Stimulated activated CD4-positive, alpha-beta T cell treated with anti-CD3 and anti-CD28 coated beads, Interleukin-4, amount 100 ng/mL, for 1 hour (primary cell): ENCODE results near the gene HOXD12.

Source experiments
- DNase-seq: peaks from one replicate; pipeline ENCODE4 v3.0.0-alpha.2; 2020

The HOXD12 gene

DNA sequence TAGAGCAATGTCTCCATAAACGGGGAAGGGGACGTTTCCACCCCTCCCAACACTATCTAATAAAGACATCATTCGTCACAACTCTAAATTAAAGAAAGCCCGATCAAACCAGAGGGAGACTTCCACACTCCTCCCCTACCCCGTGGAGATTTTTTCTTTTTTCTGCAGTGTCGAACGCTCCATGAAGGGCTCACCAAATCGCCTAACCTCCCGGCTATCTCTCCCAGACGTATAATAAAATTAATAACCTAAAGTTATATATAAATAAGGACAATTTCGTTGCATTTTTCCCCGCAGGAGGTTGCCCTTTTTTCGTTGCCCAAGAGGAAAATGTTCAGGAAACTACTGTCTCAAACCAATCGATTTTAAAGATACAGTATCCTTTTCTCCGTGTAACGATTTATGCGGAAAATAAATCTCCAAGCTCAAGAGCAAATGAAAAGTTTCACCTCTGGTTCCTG is 18.2 kb upstream of the HOXD12 start:
- DNase-seq = no peak

- no peak for DNase-seq
Observed at GRCh38 chr2:176081837-176082524, 17.6 kb upstream of the HOXD12 start.

- no peak for DNase-seq
Observed at GRCh38 chr2:176082525-176082823, 17.1 kb upstream of the HOXD12 start.

DNA sequence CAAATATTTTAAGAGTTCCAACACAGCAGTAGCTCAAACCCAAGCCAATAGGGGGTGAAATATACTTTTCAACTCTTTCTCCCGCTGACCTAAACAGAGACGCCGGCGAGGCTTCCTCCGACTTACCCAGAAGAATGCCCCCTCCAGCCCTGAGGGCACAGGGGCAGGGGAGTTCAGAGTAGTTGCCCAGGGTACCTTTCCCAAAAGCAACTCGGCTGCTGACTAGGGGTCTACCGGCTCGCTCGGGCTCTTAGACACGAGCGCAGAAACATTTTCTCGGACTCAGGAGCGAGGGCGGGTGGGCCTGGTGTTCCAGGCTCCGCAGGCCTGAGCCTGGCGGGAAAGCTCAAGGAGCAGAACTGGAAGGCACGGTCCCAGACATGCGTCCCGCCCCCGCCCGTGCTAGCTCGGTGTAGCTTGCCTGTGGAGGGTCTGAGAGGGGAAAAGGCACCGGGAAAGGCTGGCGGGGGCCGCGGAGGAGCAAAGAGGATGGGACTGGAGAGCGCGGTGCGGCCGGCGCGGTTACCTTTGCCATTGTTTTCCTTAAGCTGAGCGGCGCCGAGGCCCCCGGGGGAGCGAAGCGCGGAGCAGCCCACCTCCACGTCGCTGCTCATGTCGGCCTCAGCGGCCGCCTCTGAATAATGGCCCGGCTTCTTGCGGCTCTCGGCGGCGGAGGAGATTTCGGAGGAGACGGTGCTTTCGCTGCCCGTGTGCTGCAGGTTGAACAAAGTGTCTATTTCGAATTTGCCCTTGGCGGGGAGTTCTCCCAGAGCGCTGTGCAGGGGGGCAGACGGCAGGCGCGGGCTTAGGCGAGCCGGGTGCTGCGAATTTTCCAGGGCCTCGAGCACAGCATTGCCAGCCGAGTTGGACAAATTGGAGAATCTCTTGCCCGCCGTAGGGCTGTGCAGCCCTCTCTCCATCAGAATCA is 16.5 kb upstream of the HOXD12 start:
- DNase-seq = no peak

DNA sequence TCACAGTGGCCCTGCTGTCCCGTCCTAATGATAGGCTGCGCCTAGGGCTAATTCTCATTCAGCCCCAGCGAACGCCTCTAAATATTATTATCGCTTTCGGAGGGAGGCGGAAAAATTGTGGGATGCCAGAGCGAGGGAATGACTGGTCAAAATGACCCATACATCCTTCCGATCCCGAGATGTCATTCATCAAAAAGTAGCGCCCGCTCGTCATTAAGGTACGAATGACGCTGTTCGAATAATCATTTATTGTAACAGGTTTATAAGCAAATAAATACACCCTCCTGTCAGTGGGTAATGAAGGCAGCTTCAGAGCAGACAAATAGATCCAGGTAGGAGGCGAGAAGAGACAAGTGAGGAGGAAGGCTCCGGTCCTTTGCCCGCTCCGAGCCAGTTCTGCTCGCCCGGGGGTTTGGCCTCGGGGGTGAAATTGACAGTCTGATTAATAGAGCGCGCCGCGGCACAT is 15.8 kb upstream of the HOXD12 start, which contains the start of gene EVX2:
Gene EVX2 (minus strand): TSS at position 167 of the 466 bp plus-strand sequence. CDS start 186 bp downstream, outside the sequence.
- DNase-seq = no peak

- no peak for DNase-seq
Observed at GRCh38 chr2:176084611-176085119, 14.9 kb upstream of the HOXD12 start.

DNA sequence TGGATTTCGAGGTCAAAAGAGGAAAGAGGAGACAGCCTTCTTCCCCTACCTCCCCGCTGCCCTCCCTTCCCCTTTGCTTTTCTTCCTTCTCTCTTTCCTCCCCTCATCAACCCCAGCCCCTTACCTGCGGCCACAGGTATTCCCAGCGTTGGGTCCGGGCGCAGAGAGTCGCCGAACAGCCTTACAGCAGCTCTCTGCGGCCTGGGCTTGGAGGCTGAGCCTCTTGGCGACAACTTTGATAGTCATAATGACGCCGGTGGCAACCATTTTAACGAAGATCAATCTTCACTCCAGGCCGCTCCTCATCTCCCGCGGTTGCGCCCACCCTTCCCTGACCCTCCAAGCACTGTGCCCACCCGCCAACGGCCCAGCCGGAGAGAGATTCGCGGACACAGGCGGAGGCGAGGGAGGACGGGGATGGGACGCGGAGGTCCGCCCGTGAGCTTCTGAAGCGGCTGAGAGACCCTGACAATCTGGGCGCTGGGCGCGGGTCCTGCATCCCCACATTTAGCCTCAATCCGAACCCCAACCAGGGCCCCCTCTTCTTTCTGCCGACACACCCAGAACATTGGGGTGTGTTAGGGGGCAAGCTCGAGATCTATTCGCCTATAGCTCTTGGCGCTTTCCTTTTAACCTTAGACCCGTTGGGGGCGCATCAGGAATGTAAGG is 14.3 kb upstream of the HOXD12 start:
- no peak for DNase-seq

DNA sequence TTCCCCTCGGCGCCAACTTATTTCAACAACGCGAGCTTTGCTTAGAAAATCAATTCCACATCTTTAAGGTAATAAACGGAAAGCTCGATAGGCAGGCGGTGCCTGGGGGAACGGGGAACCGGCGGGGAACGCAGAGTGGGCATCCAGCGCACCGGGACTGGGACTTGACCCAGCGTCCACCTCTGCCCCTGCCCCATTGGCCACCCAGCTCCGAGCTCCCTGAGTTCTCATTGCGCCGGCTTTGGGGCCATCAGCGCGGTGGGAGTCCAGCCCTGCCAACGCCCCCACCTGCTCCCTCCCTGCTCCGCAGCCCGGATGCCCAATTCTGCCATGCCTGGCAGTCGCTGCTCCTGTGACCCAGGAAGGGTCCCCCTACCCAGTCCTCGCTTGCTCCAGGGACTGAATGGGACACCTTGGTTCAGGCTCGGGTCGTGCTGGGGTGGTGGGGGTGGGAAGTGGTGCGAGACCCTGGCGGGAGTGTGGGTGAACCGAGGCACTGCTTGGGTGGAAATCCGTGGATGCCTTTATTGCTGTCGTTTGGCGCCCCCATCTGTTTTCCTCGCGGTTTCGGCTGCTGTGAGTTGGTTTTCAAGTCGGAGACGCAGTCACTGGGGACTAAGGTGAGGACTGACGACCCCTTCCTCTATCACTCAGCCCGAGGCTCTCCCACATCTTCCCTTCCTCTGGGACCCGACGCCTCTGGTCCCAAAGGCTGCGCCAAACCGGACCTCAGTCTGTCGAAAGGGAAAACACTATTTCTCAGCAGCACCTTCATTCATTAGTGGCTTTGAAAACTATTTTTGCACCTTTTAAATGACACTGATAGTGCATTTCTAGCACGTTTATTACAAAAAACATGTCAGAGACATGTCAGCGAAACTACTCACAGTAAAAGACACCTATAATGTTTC is 13.5 kb upstream of the HOXD12 start:
- no peak for DNase-seq

DNA sequence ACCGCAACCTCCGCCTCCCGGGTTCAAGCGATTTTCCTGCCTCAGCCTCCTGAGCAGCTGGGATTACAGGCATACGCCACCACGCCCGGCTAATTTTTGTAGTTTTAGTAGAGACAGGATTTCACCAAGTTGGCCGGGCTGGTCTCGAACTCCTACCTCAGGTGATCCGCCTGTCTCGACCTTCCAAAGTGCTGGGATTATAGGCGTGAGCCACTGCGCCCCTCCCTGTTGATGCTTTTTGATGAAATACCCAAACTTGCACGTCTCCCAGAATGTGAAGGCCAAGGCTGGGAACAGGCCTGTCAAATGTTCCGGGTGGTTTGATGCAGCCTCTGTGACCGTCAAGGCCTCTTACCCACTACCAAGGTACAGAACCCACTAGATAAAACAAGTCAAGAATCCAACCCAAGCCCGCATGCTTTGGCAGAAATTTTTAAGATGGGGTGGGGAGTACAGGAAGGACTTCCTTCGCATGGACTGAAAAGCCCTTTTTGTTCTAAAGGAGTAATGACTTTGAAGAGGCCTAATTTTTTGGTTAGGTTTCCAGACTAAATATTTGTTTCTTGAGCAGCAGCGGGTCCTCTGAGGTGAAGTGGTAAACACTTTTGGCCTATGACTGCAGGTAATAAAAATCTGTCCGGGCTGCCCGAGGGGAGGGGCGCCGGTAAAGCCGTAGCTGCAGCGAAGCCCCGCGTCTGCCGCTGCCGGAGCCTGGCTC is 12.1 kb upstream of the HOXD12 start:
- DNase-seq = no peak

GRCh38 chr2:176088048-176088936 is 11.3 kb upstream of the HOXD12 start:
- no peak for DNase-seq

- DNase-seq = no peak
Observed at GRCh38 chr2:176088937-176089842, 10.4 kb upstream of the HOXD12 start.

GRCh38 chr2:176089843-176090395 is 9.7 kb upstream of the HOXD12 start:
- DNase-seq = no peak

- DNase-seq = no peak
Observed at GRCh38 chr2:176090862-176091261, 8.7 kb upstream of the HOXD12 start.

- DNase-seq = no peak
Observed at GRCh38 chr2:176091329-176092258, 8.0 kb upstream of the HOXD12 start.

DNA sequence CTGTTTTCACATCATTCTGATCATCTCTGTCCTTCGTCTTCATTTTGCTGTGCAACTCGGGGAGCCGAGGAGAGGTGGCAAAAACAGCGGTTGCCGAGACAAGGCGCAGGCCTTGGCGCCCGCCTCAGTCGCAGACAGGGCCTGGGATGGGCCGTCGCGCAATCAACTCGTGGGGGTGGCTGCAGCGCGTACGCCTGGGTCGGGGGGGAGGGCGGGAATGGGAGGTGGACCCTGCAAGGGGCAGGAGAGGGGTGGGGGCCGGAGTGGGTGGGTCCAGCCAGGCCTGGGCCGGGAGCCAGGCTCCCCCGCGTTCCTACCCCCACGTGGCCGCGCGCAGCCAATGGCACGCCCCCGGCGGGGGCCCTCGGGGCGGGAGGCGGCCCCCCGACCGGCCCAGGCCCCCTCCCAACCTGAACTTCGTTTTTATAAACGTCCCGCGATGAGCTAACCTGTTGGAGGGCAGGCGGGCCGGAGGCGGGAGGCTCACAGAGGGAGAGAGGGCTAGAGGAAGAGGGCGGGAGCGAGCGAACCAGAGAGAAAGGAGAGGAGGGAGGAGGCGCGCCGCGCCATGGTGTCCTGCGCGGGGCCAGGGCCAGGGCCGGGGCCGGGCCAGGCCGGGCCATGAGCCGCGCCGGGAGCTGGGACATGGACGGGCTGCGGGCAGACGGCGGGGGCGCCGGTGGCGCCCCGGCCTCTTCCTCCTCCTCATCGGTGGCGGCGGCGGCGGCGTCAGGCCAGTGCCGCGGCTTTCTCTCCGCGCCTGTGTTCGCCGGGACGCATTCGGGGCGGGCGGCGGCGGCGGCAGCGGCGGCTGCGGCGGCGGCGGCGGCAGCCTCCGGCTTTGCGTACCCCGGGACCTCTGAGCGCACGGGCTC is 7.1 kb upstream of the HOXD12 start, which contains the start of gene HOXD13:
Gene HOXD13 (plus strand): TSS at position 452 of the 875 bp plus-strand sequence. CDS start 170 bp downstream, at position 622.
- DNase-seq = no peak

GRCh38 chr2:176093145-176093897 is 6.3 kb upstream of the HOXD12 start:
- DNase-seq = no peak
